OCI-LY7 (cell line): Measurements from ENCODE around the gene PTP4A1. TPM values are rescaled to one million over a fixed set of nuclear protein-coding genes. Genes with fewer than 3 reads are reported as not detected.

Experiments used
- BruUV-seq: library from RNA; stranded (reverse); fragments of 400-500 nt; replicated peaks from 2 replicates; lab custom pipeline; 2021; lab: Mats Ljungman, UMichigan
- CTCF ChIA-PET: fragments of 300-600 bp; sonication (Branson Sonifier 250); formaldehyde crosslinking; loops from one replicate; lab custom pipeline; 2022; ENCODE audit warnings: antibody characterized with exemption; ENCODE audit not compliant: unreplicated experiment; lab: Charles Lee
- POLR2A ChIA-PET: fragments of 300-600 bp; sonication (Branson Sonifier 250); formaldehyde crosslinking; loops from one replicate; lab custom pipeline; 2022; ENCODE audit warnings: antibody characterized with exemption; lab: Charles Lee
- DNase-seq: peaks from one replicate; pipeline ENCODE4 v3.0.0-alpha.2; 2015; ENCODE audit warnings: low spot score
- H2AFZ ChIP-seq: fragments of 200-600 bp; sonication (generic), shearing (Covaris generic); 2 replicates; pipeline ENCODE4 v1.6.1; 2014; ENCODE audit warnings: mild to moderate bottlenecking, antibody characterized with exemption, low read length, moderate library complexity
- H3K27ac ChIP-seq: fragments of 200-600 bp; sonication (generic); 2 replicates; pipeline ENCODE4 v1.5.1; 2014; ENCODE audit warnings: mixed run types, low read depth, mild to moderate bottlenecking, moderate library complexity, low read length, inconsistent platforms; ENCODE audit not compliant: poor library complexity, severe bottlenecking
- H3K36me3 ChIP-seq: fragments of 200-600 bp; sonication (generic); 2 replicates; pipeline ENCODE4 v1.6.1; 2014; ENCODE audit warnings: mild to moderate bottlenecking, antibody characterized with exemption, low read length, moderate library complexity, mixed read lengths; ENCODE audit not compliant: insufficient read depth
- H3K4me1 ChIP-seq: fragments of 200-600 bp; sonication (generic); 2 replicates; pipeline ENCODE4 v1.5.1; 2014; ENCODE audit warnings: mild to moderate bottlenecking, low read length; ENCODE audit not compliant: insufficient read depth, poor library complexity, severe bottlenecking
- H3K4me2 ChIP-seq: fragments of 200-600 bp; sonication (generic); 2 replicates; pipeline ENCODE4 v1.6.1; 2014; ENCODE audit warnings: mild to moderate bottlenecking, low read length
- H3K4me3 ChIP-seq: fragments of 200-600 bp; sonication (generic); 2 replicates; pipeline ENCODE4 v1.5.1; 2014; ENCODE audit warnings: mild to moderate bottlenecking, low read depth, low read length; ENCODE audit not compliant: poor library complexity, severe bottlenecking
- H3K79me2 ChIP-seq: fragments of 200-600 bp; sonication (generic); 2 replicates; pipeline ENCODE4 v1.6.1; 2016; ENCODE audit warnings: low read depth, mild to moderate bottlenecking, low read length, moderate library complexity, mixed read lengths; ENCODE audit not compliant: insufficient read depth
- H3K9me2 ChIP-seq: fragments of 200-600 bp; sonication (generic); 2 replicates; pipeline ENCODE4 v1.6.1; 2016; ENCODE audit warnings: mild to moderate bottlenecking, low read length, mixed read lengths; ENCODE audit not compliant: insufficient read depth
- H3K9me3 ChIP-seq: fragments of 200-600 bp; sonication (generic); 2 replicates; pipeline ENCODE4 v1.6.1; 2014; ENCODE audit warnings: mild to moderate bottlenecking, mixed run types, low read length, mixed read lengths
- H4K20me1 ChIP-seq: fragments of 200-600 bp; sonication (generic); 2 replicates; pipeline ENCODE4 v1.6.1; 2014; ENCODE audit warnings: mild to moderate bottlenecking, antibody characterized with exemption, low read length, moderate library complexity, mixed read lengths; ENCODE audit not compliant: insufficient read depth
- EZH2phosphoT487 ChIP-seq: fragments of 200-600 bp; sonication (generic); IDR thresholded peaks from 2 replicates; pipeline ENCODE4 v1.6.1; 2018; ENCODE audit warnings: low read depth, borderline replicate concordance, mild to moderate bottlenecking, mixed run types, antibody characterized with exemption, low read length, moderate library complexity, mixed read lengths
- intact Hi-C: fragments of 100-400 bp; cut with micrococcal nuclease; formaldehyde crosslinking; loops from one replicate; pipeline ENCODE4 v1.10.0; 2022; ENCODE audit not compliant: unreplicated experiment
- total RNA-seq, 2 experiments: library from RNA; depleted of rRNA in 1 of 2; stranded (reverse); fragments of >200 nt in 1 of 2; shearing (Covaris generic) in 1 of 2; gene quantifications; 2 replicates each; pipeline ENCODE4 v1.2.3, GENCODE V29; 2014 to 2022
- TF ChIP-seq, protein P1 (sequence below): fragments of 200-600 bp; sonication (generic); conservative IDR thresholded peaks from 2 replicates; pipeline ENCODE4 v1.5.1; 2014; ENCODE audit warnings: mild to moderate bottlenecking, antibody characterized with exemption, low read length, moderate library complexity, mixed read lengths

PTP4A1 gene
- total RNA-seq, 2 experiments from 2014 or later = 21.2 to 76.0 TPM

DNA sequence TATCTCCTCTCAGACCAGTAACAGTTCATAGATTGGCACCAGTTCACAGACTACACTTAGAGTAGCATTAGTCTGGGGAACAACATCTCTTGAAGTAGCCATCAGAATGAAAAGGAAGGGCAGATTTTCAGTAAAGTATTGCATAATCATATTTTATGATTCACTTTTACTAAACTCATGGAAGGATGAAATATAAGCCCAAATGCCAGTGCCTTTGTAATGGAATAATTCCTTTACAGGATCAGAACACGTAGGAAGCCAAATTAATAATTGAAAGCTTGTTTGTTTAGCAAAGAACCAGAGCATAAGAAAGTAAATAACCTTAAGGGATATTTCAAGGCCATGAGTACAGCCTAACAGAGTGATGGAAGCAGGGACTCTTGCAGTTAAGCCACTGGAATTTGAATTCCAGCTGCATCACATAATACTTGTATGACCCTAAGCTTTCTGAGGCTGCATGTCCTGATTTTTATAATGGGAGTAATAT, 11.4 kb upstream of the PTP4A1 start:
- no peaks in the 10 kb centered on the region for H3K79me2 ChIP-seq
- no peaks in the 10 kb centered on the region for H4K20me1 ChIP-seq
- H3K9me3 ChIP-seq = no peaks in the 10 kb centered on the region
- H3K4me2 ChIP-seq = no peak overlapping the region
- no peak for DNase-seq
- H3K4me3 ChIP-seq = no peak overlapping the region
- no peaks in the 10 kb centered on the region for H3K36me3 ChIP-seq
- no peak overlapping the region for H2AFZ ChIP-seq
- CTCF ChIA-PET = no interaction called here
- BruUV-seq = no TSS peak
- no peaks in the 10 kb centered on the region for H3K9me2 ChIP-seq
- POLR2A ChIA-PET = no interaction called here
- no peak overlapping the region for H3K27ac ChIP-seq
- no peaks in the 10 kb centered on the region for H3K4me1 ChIP-seq
- no peak for TF ChIP-seq EZH2phosphoT487
- TF ChIP-seq, protein P1, sequence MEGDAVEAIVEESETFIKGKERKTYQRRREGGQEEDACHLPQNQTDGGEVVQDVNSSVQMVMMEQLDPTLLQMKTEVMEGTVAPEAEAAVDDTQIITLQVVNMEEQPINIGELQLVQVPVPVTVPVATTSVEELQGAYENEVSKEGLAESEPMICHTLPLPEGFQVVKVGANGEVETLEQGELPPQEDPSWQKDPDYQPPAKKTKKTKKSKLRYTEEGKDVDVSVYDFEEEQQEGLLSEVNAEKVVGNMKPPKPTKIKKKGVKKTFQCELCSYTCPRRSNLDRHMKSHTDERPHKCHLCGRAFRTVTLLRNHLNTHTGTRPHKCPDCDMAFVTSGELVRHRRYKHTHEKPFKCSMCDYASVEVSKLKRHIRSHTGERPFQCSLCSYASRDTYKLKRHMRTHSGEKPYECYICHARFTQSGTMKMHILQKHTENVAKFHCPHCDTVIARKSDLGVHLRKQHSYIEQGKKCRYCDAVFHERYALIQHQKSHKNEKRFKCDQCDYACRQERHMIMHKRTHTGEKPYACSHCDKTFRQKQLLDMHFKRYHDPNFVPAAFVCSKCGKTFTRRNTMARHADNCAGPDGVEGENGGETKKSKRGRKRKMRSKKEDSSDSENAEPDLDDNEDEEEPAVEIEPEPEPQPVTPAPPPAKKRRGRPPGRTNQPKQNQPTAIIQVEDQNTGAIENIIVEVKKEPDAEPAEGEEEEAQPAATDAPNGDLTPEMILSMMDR = no peak
- intact Hi-C loops = no loop called here

DNA sequence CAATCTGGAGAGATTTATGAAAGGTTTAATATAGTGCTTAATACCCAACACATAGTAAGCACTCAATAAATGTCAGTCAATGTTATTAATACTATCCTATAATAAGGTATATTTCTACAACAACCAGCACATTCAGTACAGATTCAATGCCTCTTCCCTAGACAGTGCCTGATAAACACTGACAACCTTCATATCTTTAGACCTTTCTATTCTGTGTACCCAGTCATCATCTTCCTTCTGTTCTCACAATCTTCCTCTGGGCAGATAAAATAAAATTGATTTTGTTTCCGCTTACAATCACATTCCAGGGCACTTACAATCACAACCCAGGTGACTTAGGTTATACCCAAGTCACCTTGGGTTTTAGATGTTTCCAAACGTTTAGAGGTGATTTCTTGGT, 11.0 kb upstream of the PTP4A1 start:
- H3K9me2 ChIP-seq = no peaks in the 10 kb centered on the region
- no peaks in the 10 kb centered on the region for H3K79me2 ChIP-seq
- DNase-seq = no peak
- intact Hi-C loops = no loop called here
- H3K4me1 ChIP-seq = no peaks in the 10 kb centered on the region
- no peaks in the 10 kb centered on the region for H3K9me3 ChIP-seq
- H2AFZ ChIP-seq = no peak overlapping the region
- POLR2A ChIA-PET = no interaction called here
- BruUV-seq = no TSS peak
- no peaks in the 10 kb centered on the region for H3K36me3 ChIP-seq
- H3K4me3 ChIP-seq = no peak overlapping the region
- no peaks in the 10 kb centered on the region for H4K20me1 ChIP-seq
- CTCF ChIA-PET = no interaction called here
- TF ChIP-seq, protein P1 = no peak
- TF ChIP-seq EZH2phosphoT487 = no peak
- H3K4me2 ChIP-seq = no peak overlapping the region
- H3K27ac ChIP-seq = no peak overlapping the region

DNA sequence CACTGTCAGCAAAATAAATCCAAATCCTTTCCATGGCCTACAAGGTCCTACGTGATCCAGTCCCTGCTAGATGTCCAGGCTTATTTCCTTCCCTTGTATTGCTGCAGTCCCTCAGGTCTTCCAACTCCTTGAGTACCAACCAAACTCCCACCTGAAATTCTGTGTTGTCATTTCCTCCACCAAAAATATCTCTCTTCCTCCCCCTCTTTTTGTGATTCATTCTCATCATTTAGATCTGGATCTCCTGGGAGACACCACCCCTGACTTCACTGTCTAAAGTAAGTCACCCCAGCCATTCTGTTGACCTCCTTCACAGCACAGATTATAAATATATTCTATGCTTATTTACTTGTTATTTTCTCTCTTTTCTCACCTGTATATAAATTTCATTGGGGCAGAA, 9.0 kb upstream of the PTP4A1 start:
- BruUV-seq = no TSS peak
- no peaks in the 10 kb centered on the region for H3K9me3 ChIP-seq
- TF ChIP-seq EZH2phosphoT487 = no peak
- TF ChIP-seq, protein P1 = no peak
- H3K4me3 ChIP-seq = no peak overlapping the region
- ChIA-PET POLR2A (no interaction called here), CTCF (no interaction called here)
- no peak overlapping the region for H2AFZ ChIP-seq
- H3K4me2 ChIP-seq = no peak overlapping the region
- no peaks in the 10 kb centered on the region for H3K4me1 ChIP-seq
- no peaks in the 10 kb centered on the region for H3K9me2 ChIP-seq
- H3K27ac ChIP-seq = no peak overlapping the region
- no peaks in the 10 kb centered on the region for H3K36me3 ChIP-seq
- no peaks in the 10 kb centered on the region for H4K20me1 ChIP-seq
- DNase-seq = no peak
- intact Hi-C loops = no loop called here
- no peaks in the 10 kb centered on the region for H3K79me2 ChIP-seq
